ENCODE measurements around the gene LTA4H. TPM values are rescaled to one million over a fixed set of nuclear protein-coding genes. Genes with fewer than 3 reads are reported as not detected.
A peak's percentile ranks its signal among the peaks of the same experiment; 100 is the strongest.

Gene LTA4H
- total and polyA plus RNA-seq, 8 donors, result 20.0 to 57.1 (median 31.0) TPM

- intact Hi-C loops (cut with DNase I), result no loop called here
- Histone ChIP-seq H3K4me1 (no peaks in the 10 kb centered on the region), H3K4me3 (no peak overlapping the region), H3K27ac (no peak overlapping the region), H3K9me3 (no peaks in the 10 kb centered on the region), H3K36me3 (no peaks in the 10 kb centered on the region), H3K27me3 (no peaks in the 10 kb centered on the region)
- no peak for TF ChIP-seq CTCF (IDR thresholded peaks at IDR 0.05)
- WGBS, 2 donors, result 58 to 62% methylated on average over 15 of the region's 15 CpGs
- FAIRE-seq (no peak), DNase-seq (peak in 2 of 6 donors; percentile 4 to 20), ATAC-seq (peak in 2 of 4 donors; percentile 17 to 56)
These were observed 43.1 kb upstream of the LTA4H start for GRCh38 chr12:96078231-96079135.

GRCh38 chr12:96077081-96077480 lies 41.7 kb upstream of the LTA4H start:
- Histone ChIP-seq H3K27me3 (no peaks in the 10 kb centered on the region), H3K4me1 (no peaks in the 10 kb centered on the region), H3K4me3 (no peak overlapping the region), H3K36me3 (no peaks in the 10 kb centered on the region), H3K9me3 (no peaks in the 10 kb centered on the region), H3K27ac (no peak overlapping the region)
- DNase-seq (no peak), ATAC-seq (no peak), FAIRE-seq (no peak)
- 58% methylated on average over 6 of the region's 6 CpGs for WGBS, 2 donors
- intact Hi-C loops (cut with DNase I), result no loop called here
- no peak for TF ChIP-seq CTCF (IDR thresholded peaks at IDR 0.05)

GRCh38 chr12:96075560-96075959 lies 40.2 kb upstream of the LTA4H start:
- H3K36me3 ChIP-seq, result no peaks in the 10 kb centered on the region
- H3K27me3 ChIP-seq, result no peaks in the 10 kb centered on the region
- no peaks in the 10 kb centered on the region for H3K4me1 ChIP-seq
- H3K4me3 ChIP-seq, result no peak overlapping the region
- FAIRE-seq, result no peak
- no peak overlapping the region for H3K27ac ChIP-seq
- no peak for TF ChIP-seq CTCF (IDR thresholded peaks at IDR 0.05)
- no peak for ATAC-seq
- intact Hi-C loops (cut with DNase I), result no loop called here
- H3K9me3 ChIP-seq, result no peaks in the 10 kb centered on the region
- DNase-seq, result no peak
- WGBS, 2 donors, result 62 to 80% methylated on average over 2 of the region's 2 CpGs

GRCh38 chr12:96073346-96074330 lies 38.3 kb upstream of the LTA4H start:
- H3K4me3 ChIP-seq, result no peak overlapping the region
- FAIRE-seq (no peak), DNase-seq (no peak), ATAC-seq (no peak)
- no peak for TF ChIP-seq CTCF (IDR thresholded peaks at IDR 0.05)
- intact Hi-C loops (cut with DNase I), result no loop called here
- no peak overlapping the region for H3K27ac ChIP-seq
- 56 to 69% methylated on average over 7 of the region's 7 CpGs for WGBS, 2 donors
- no peaks in the 10 kb centered on the region for H3K27me3 ChIP-seq
- no peaks in the 10 kb centered on the region for H3K4me1 ChIP-seq
- no peaks in the 10 kb centered on the region for H3K36me3 ChIP-seq
- H3K9me3 ChIP-seq, result no peaks in the 10 kb centered on the region

Data from pancreas (tissue), 10 donors.